H1 (cell line): Measurements from ENCODE around the gene MROH2A. TPM values are rescaled to one million over a fixed set of nuclear protein-coding genes. Genes with fewer than 3 reads are reported as not detected.

Experiments
- BRCA1 ChIP-seq: IDR thresholded peaks from 2 replicates; pipeline ENCODE4 v1.6.1; 2012; ENCODE audit warnings: low read depth, low read length, improper control_type of control experiment
- HDAC6 ChIP-seq: IDR thresholded peaks from one replicate; pipeline ENCODE4 v1.7.1; 2012; ENCODE audit warnings: low read depth, mild to moderate bottlenecking, inconsistent platforms, low read length, moderate library complexity
- POLR2A ChIP-seq, 2 experiments: IDR thresholded peaks; 1 replicate in 1 of 2; 2 replicates in 1 of 2; pipeline ENCODE4 v1.6.1; 2011; ENCODE audit warnings: low read depth in 2 of 2, low read length in 2 of 2, mild to moderate bottlenecking in 2 of 2; ENCODE audit errors: control extremely low read depth in 1 of 2
- polyA plus RNA-seq, 7 experiments: library from polyadenylated mRNA; depleted of rRNA in 3 of 7; stranded (reverse) in 5 of 7; unstranded in 2 of 7; fragments of >200 nt in 5 of 7; fragments of 200-250 nt in 2 of 7; gene quantifications; 1 replicate in 5 of 7; 2 replicates in 1 of 7; 4 replicates in 1 of 7; pipeline versions ENCODE4 v1.2.1 to v1.2.3, GENCODE V29; 2011 to 2013; ENCODE audit warnings: missing spikeins in 2 of 7, mixed read lengths in 2 of 7
- total RNA-seq: library from RNA; stranded (reverse); fragmentation: NEBNext Ultra II Directional; extraction: Animal tissue kit (Norgen Biotek cat#: 25700); gene quantifications from 2 replicates; pipeline ENCODE4 v1.2.1, GENCODE V29; 2021
- TF ChIP-seq, protein P1 (sequence below), 3 experiments: IDR thresholded peaks; 1 replicate in 2 of 3; 2 replicates in 1 of 3; pipeline versions ENCODE4 v1.5.1 to v1.6.1; 2011; ENCODE audit warnings: low read length in 3 of 3, mild to moderate bottlenecking in 3 of 3, inconsistent platforms in 2 of 3, low read depth in 1 of 3, moderate library complexity in 1 of 3; ENCODE audit not compliant: insufficient read depth in 1 of 3; ENCODE audit errors: control extremely low read depth in 1 of 3

Gene MROH2A
- total and polyA plus RNA-seq, 2 of the 8 experiments (the other 6 are each of a cell fraction or from before 2014, with no cell fraction given): not detected

DNA sequence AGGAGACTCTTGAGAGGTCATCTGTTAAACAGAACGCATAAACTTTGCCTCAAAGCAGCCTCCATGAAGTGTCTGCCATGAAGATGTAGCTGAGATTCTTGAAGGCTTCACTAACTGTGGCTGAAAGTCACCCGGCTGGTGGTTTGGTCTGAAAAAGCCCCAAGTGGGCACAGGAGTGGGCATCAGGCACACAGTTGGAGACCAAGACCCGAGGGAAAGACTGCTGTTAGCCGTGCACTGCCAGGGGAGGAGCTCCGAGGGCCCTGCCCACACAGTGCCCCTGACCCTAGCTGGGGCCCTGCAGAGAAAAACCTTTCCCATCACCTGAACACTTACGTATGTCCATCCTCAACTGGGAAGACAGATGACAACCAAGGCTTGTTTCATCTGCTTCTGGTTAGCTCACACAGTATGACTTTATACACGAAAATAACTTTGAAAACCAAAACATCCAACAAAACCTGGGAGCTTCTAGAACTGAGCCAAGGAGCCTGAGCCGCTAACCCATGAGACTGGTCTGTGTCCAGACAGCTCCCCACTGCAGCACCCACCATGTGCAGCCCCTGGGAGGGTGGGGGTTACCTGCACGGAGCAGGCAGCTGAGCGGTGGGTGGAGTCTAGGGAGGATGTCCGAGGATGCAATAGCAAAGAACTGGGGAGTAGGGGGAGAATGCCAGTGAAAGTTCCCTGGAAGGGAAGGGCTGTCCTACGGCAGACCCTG, 60.8 kb downstream of the MROH2A start (continued):
- no peak for TF ChIP-seq POLR2A (IDR thresholded peaks at IDR 0.05; ENCODE audit: control extremely low read depth in 1 of 2, low read depth in 2 of 2, low read length in 2 of 2)
- no peak for TF ChIP-seq HDAC6
- TF ChIP-seq, protein P1, sequence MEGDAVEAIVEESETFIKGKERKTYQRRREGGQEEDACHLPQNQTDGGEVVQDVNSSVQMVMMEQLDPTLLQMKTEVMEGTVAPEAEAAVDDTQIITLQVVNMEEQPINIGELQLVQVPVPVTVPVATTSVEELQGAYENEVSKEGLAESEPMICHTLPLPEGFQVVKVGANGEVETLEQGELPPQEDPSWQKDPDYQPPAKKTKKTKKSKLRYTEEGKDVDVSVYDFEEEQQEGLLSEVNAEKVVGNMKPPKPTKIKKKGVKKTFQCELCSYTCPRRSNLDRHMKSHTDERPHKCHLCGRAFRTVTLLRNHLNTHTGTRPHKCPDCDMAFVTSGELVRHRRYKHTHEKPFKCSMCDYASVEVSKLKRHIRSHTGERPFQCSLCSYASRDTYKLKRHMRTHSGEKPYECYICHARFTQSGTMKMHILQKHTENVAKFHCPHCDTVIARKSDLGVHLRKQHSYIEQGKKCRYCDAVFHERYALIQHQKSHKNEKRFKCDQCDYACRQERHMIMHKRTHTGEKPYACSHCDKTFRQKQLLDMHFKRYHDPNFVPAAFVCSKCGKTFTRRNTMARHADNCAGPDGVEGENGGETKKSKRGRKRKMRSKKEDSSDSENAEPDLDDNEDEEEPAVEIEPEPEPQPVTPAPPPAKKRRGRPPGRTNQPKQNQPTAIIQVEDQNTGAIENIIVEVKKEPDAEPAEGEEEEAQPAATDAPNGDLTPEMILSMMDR (IDR thresholded peaks at IDR 0.05; ENCODE audit: control extremely low read depth in 1 of 3, insufficient read depth in 1 of 3, low read depth in 1 of 3, low read length in 3 of 3): no peak
- no peak for TF ChIP-seq BRCA1
- TF ChIP-seq, all 59 proteins: peak for 0
